ENCODE measurements around the gene KCND3.

Gene KCND3

GRCh38 chr1:111920221-111921024 lies 69.0 kb downstream of the KCND3 start:
- DNase-seq (ENCODE audit: low read depth) = no peak

- DNase-seq (ENCODE audit: low read depth) = no peak
These were observed 77.5 kb downstream of the KCND3 start for GRCh38 chr1:111911776-111912515.

- no peak for DNase-seq (ENCODE audit: low read depth)
These were observed 78.4 kb downstream of the KCND3 start for GRCh38 chr1:111911061-111911460.

GRCh38 chr1:111909030-111909429 lies 80.4 kb downstream of the KCND3 start:
- no peak for DNase-seq (ENCODE audit: low read depth)

- no peak for DNase-seq (ENCODE audit: low read depth)
These were observed 81.4 kb downstream of the KCND3 start for GRCh38 chr1:111908011-111908621.

- DNase-seq (ENCODE audit: low read depth) = no peak
These were observed 82.1 kb downstream of the KCND3 start for GRCh38 chr1:111907321-111907720.

- no peak for DNase-seq (ENCODE audit: low read depth)
These were observed 82.7 kb downstream of the KCND3 start for GRCh38 chr1:111906816-111907215.

- no peak for DNase-seq (ENCODE audit: low read depth)
These were observed 83.4 kb downstream of the KCND3 start for GRCh38 chr1:111906111-111906510.

GRCh38 chr1:111904478-111905218 lies 84.8 kb downstream of the KCND3 start:
- DNase-seq (ENCODE audit: low read depth) = no peak

- no peak for DNase-seq (ENCODE audit: low read depth)
These were observed 85.5 kb downstream of the KCND3 start for GRCh38 chr1:111903871-111904449.

- DNase-seq (ENCODE audit: low read depth) = no peak
These were observed 86.2 kb downstream of the KCND3 start for GRCh38 chr1:111903148-111903870.

- no peak for DNase-seq (ENCODE audit: low read depth)
These were observed 94.0 kb downstream of the KCND3 start for GRCh38 chr1:111895469-111895868.

- no peak for DNase-seq (ENCODE audit: low read depth)
These were observed 94.5 kb downstream of the KCND3 start for GRCh38 chr1:111895017-111895416.

GRCh38 chr1:111894497-111894896 lies 95.0 kb downstream of the KCND3 start:
- no peak for DNase-seq (ENCODE audit: low read depth)

GRCh38 chr1:111891566-111891965 lies 97.9 kb downstream of the KCND3 start:
- no peak for DNase-seq (ENCODE audit: low read depth)

- no peak for DNase-seq (ENCODE audit: low read depth)
These were observed 100.6 kb downstream of the KCND3 start for GRCh38 chr1:111888740-111889376.

- no peak for DNase-seq (ENCODE audit: low read depth)
These were observed 101.6 kb downstream of the KCND3 start for GRCh38 chr1:111887875-111888274.

GRCh38 chr1:111887385-111887784 lies 102.1 kb downstream of the KCND3 start:
- DNase-seq (ENCODE audit: low read depth) = no peak

GRCh38 chr1:111886741-111887140 lies 102.7 kb downstream of the KCND3 start:
- DNase-seq (ENCODE audit: low read depth) = no peak

GRCh38 chr1:111884772-111885443 lies 104.6 kb downstream of the KCND3 start:
- no peak for DNase-seq (ENCODE audit: low read depth)

Measured in stimulated activated CD8-positive, alpha-beta memory T cell treated with anti-CD3 and anti-CD28 coated beads, Interleukin-15, amount 100 ng/mL, for 1 hour (primary cell).